Measurements from ENCODE around the gene ELMO1.

DNA sequence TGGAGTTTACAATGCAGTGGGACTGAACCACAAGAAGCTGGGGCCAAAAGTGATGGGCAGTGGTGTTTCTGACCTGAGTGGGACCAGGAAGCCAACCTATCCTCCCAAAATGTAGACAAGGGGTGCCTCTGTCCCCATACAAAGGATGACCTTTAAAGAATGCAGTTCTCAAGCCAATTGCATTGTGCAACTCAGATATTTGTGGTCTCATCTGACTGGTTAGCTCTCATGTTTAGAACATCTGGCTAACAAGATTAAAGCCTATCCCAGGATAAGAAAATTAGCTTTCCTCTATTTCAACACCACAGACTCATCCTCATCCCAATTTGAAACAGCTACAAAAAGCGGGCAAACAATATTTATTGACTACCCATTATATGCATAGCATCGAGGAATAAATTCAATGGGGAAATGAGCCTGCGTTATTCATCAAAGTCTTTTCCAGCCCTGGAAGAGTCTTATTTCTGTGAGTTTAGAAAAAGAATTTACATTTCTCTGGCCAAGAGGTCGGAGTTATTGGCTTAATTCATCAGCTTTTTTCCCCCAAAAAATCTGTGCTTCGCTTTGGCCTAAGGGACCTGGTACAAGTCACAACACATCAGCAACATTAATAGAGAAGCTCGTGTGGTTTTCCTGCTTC is 26.7 kb downstream of the ELMO1 start:
- TF ChIP-seq, protein P1, sequence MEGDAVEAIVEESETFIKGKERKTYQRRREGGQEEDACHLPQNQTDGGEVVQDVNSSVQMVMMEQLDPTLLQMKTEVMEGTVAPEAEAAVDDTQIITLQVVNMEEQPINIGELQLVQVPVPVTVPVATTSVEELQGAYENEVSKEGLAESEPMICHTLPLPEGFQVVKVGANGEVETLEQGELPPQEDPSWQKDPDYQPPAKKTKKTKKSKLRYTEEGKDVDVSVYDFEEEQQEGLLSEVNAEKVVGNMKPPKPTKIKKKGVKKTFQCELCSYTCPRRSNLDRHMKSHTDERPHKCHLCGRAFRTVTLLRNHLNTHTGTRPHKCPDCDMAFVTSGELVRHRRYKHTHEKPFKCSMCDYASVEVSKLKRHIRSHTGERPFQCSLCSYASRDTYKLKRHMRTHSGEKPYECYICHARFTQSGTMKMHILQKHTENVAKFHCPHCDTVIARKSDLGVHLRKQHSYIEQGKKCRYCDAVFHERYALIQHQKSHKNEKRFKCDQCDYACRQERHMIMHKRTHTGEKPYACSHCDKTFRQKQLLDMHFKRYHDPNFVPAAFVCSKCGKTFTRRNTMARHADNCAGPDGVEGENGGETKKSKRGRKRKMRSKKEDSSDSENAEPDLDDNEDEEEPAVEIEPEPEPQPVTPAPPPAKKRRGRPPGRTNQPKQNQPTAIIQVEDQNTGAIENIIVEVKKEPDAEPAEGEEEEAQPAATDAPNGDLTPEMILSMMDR (IDR thresholded peaks at IDR 0.05), result no peak
- TF ChIP-seq EP300 (IDR thresholded peaks at IDR 0.05) (no peak), POLR2A (IDR thresholded peaks at IDR 0.05) (no peak)

Data from ovary (tissue), 3 donors.